HG03060 (cell line): ENCODE data around the gene UACA.
"Not testable (repeated sequence)": the region's sequence is repeated elsewhere in the genome, so short reads cannot be mapped to it uniquely, and the experiment has no call there.

ENCODE experiments used
- ATAC-seq: cut with Tn5 transposase; IDR thresholded peaks from one replicate; pipeline ENCODE4 v1.9.1; 2021; ENCODE audit warnings: low read depth, moderate number of reproducible peaks; ENCODE audit not compliant: unreplicated experiment

The UACA gene

DNA sequence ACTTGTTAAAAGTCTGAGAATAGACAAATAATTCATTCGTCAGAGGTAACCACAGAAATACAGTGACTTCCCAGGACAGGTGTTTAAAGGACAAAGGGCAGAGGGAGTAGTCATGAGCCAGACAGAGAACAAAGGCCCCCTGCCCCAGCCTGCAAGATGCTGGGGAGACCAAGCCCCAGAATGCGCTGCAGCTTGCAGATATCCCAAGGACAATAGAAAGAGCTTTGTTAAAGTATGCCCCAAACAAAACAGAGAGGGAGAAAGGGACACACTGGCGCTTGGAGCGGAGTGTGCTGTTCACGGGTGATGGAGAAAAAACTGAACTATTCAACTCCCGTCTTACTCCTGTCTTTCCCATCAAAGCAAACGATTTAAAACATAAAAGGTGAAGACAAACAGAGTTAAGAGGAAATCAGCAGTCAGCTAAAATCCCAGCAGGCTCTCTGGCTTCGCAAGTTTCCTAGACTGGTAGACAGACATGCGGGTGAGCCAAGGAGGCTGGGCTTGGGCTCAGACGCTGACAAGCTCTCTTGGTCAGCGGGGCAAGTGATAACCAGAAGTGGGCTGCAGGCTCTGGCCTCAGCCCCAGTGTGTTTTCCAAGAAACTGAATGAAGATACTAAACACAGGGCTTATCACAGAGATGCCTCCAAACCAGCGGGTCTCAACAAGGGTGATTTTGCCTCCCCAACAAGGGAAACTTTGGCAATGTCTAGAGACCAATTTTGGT lies 130.1 kb downstream of the UACA start:
- no peak for ATAC-seq

DNA sequence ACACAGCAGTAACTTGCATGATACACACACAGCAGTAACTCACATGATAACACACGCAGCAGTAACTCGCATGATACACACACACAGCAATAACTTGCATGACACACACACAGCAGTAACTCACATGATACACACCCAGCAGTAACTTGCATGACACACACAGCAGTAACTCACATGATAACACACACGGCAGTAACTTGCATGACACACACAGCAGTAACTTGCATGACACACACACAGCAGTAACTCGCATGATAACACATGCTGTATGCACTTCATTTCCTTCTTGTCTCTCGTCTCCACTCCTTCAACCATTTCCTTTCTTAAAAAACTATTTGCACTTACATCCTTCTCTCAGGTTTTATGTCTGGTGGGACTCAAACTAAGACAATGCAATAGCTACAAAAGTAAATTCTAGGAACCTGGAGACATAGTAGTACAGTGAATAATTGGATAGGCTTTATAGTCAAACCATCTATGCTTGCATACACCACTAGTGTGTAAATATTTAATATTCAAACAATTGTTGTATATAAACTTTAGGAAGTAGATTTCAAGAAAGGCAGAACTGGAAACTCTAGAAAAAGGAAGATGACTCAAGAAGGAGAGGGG lies 130.8 kb downstream of the UACA start:
- ATAC-seq = no peak

DNA sequence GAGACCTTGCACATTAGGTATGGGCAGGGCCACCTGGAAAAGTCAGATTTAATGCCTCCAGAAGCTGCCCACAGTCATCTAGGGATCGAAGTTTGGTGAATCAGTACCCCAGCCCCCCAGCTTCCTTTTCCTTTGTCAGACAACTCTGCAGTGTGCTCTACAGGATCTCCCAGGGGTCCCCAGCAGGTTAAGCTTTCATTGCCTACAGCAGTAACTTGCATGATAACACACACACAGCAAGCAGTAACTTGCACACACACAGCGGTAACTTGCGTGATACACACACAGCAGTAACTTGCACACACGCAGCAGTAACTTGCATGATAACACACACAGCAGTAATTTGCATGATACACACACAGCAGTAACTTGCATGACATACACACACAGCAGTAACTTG lies 131.3 kb downstream of the UACA start:
- ATAC-seq = no peak

DNA sequence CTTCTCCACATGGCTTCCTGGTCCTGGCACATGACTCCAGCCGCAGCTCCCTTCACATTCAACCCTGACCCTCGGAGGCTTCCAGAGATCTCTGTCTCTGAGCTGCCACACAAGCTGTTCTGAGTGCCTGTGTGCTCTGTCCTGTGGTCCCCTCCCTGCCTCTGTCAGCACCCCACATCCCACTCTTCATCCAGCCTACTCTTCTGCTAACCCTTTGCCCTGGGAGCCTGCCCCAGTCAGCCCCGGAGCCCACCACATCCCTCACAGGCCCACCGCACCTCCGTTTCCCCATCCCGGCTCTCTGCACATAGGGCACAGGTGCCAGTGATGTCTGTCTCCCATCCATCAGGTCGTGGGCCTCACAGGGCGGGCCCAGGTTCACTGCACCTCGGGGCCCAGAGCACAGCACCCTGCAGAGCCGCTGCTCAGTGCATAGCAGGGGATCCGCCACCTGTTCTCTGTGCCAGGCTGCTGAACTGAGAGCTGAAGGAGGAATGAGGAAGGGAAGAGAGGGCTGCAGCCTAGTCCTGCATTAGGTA lies 133.6 kb downstream of the UACA start:
- ATAC-seq = no peak

DNA sequence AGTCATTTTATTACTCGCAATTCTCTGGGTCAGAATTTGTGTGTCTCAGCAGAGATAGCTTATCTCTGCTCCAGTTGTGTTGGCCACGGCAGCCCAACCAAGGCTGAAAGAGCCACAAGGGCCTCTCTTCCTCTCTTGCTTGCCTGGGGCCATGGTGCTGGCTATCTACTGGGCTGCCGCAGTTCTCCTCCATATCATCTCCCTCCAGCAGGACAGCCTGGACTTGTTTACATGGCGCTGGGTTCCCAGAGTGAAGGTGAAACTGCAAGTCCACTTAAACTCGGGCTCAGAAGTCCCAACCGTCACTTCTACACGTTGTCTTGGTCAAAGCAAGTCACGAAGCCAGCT lies 134.8 kb downstream of the UACA start:
- no peak for ATAC-seq

DNA sequence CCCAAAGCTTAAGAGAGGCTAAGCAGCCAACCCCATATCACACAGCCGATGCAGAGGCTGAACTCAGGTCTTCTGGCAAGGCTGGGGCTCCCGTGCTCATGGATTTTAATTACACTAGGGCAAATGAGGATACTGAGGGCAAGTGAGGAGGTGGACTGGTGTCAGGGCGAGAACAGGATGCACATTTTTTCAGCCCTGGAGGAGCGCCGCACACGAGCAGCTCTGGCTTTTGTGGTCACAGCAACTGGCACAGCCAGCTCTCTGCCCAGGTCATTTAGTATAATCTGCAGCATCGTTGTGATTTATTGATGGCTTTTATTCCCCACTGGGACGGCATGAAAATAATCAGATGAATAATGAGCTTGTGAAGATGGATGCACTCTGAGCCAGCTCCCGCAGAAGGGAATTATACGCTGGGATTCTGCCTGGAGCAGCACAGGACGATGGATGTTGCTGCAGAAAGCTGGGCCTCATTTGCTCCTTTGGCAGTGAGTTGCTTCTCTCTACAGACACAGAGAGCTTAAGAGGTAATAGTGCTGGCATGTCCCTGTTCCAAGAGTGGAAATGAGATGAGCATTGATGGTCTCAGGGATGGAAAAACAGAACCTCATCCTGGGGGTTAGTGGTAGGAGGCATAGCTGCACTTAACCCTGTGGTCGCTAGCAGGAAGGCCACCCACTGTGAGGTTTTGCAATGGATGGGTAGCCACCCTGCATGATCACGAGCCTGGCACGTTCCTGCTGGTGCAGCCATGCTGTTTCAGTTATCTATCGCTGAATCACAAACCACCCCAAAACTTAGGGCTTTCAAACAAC lies 135.4 kb downstream of the UACA start:
- ATAC-seq = no peak

DNA sequence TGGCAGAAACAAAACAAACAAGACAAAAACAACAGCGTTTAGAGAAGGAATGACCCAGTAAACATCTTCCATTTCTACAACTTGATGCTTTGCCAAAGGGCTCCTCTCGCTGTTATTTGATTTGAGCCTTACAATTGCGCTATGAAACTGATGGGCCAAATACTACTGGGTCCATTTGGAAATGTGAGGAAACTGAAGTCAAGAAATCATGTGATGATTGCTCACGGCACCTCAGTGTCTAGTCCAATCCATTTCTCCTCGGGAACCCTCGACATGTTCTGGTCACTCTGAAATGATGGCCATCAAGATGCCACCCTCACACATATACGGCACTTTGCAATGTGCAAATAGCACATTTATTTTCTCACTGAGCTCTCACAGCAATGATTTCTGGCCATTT lies 136.0 kb downstream of the UACA start:
- no peak for ATAC-seq

DNA sequence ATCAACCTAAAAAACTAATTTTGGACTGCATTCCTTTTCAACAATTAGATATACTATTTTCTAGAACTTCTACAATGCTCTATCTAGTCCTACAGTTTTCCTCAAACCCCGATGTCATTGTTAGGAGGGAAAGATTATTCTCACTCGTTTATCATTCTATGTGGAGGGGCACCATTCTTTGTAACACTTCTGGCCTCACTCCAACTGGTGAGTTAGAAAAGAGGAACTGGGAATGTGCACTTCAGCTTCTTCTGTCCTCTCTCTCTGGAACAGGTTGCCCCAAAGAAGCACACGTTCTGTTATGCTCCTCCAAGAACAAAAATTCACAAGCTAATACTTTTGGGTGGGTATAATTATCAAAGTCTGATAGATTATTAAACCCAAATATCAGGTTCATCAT lies 137.9 kb downstream of the UACA start:
- ATAC-seq = no peak

DNA sequence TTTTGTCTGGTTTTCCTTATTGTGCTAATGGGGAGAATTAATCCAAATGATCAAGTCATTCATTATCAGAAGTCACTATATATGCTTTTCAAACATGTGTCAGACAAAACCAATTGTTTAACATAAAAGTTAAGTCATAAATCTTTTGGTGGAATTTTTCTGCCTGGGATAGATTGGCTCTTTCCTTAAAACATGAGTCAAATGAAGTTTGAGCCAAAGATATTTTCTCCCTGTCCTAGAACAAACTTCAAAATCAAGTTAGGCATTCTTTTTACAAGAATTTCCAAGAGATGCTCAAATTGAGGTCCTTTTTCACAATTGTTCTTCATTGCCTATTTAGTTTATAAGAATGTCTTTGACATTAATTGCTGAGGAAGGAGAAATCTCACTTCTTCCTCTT lies 138.3 kb downstream of the UACA start:
- ATAC-seq = no peak

DNA sequence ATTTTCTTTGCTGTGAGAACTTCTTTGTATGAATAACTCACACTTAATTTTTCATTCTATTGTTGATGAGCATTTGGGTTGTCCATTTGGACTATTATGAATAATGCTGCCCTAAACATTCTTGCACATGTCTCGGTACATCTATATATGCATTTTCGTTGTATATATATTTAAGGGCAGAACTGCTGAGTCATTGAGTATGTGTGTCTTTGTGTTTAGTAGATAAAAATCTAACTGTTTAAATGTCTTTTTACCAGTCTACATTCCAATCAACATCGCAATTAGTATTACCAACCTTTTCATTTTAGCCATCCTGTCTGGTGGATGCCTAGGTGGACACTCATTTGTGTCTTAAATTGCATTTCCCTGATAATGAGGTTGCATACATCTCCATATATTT lies 144.4 kb downstream of the UACA start:
- no peak for ATAC-seq

DNA sequence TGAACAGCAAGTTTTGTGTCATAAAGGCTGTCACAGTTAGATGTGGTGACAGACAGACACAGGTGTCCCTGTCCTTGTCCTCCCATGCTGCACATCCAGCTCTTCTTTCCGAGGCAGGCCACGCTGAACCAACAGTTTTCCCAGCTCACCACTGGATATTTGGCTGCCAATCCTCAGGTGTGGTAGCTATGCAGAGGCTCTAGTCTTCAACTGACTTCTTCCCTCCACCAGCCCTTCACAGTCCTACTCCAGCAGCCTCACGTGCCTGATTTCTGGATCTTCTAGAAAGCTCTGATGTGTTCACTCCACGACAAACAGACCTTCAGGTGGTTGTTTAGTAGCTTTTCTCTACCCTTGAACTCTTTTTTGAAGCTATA lies 145.5 kb downstream of the UACA start:
- ATAC-seq = no peak

DNA sequence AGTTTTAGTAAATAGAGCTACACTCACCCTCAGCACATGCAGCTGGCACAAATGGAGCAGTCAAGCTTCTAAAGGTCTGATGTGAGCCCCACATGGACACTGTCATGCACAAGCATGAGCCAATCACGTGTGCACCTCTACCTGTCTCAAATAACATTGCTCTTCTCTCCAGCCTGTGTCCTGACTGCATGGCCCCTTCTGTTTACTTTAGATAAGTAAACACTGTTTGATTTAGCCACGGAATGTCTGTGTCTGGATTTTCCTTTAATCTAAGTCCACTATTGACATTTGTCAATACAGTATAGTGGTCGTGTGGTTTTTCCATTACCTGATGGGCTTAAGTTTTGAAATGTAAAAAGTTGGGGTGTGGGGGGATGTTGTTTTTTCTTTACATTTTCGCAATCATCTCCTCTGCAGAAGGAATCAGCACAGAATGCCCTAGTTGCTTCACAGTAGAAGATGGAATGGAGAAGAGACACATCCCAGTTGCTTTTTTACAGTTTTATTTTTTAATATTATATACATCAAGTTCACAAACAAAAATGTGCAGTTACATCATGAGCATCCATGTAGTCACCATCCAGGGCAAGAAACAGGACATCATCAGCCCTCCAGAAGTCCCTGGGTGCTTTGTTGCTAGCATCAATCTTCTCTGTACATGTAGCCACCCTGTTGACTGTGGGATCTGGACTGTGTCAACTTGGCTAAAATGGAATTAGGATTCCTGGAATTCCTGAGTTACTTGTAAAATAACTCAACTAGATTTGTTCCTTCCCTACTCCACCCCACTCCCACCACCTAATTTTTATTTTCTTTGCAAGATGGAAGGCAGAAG lies 146.1 kb downstream of the UACA start:
- no peak for ATAC-seq

DNA sequence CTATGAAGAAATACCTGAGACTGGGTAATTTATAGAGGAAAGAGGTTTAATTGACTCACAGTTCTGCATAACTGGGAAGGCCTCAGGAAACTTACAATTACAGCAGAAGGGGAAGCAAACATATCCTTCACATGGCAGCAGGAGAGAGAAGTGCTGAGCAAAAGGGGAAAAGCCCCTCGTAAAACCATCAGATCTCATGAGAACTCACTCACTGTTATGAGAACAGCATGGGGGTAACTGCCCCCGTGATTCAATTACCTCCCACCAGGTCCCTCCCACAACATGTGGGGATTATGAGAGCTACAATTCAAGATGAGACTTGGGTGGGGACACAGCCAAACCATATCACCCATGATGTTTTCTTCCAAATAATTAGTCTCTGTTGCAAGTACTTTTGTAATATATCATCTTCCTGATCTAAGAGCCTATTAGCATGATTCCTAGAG lies 147.0 kb downstream of the UACA start:
- ATAC-seq = not testable (repeated sequence)

DNA sequence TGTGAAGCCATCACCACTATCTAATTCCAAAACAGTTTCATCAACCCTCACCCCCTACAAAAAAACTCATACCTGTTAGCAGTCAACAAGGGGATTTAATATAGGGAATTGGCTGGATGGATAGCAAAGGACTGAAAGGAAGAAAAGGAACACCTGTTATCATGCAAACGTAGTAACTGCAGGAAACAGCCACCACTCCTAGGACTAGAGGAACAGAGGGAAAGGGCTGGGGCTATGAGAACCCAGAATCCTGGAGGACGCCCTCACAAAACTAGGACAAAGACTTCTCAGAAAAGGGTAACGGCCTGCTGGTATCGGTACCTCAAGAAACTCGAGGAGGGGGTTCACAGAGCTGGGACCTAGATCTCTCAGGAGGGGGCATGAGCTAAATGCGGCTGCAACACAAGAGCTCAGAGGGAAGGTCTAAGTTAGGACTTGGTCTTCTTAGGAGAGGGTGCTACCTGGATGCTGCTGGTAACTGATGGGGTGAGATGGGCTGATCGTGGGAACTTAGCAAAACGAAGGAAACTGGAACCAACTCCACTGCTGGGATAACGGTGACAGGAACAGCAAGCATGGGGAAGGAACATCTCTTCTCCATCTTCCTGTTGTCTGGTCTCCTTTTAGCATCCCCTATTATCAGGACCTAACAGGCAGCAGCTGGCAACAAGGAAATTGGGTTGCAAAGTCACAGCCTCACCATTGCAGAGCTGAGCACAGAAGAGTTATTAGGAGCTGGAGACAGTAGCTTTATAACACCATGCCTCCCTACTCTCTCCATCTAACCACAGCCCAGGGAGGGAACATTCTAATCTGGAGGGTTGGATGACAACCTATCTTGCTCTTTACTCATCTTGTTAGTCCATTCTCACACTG lies 147.7 kb downstream of the UACA start:
- ATAC-seq = no peak

DNA sequence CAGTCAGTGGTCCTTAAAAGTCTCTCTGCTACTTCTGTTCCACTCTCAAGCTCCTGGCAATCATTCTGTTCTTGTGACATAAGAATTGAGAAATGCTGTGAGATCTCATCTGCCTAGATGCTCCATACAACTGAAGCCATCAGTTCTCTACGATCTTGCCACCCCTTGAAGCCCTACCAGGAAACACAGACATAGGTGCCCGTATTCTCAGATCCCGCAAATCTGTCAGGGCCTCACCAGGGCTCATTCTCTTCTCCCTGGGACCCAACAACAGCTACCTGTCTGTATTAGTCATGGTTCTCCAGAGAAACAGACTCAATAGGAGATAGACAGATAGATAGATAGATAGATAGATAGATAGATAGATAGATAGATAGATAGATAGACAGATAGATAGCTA lies 149.1 kb downstream of the UACA start:
- no peak for ATAC-seq

DNA sequence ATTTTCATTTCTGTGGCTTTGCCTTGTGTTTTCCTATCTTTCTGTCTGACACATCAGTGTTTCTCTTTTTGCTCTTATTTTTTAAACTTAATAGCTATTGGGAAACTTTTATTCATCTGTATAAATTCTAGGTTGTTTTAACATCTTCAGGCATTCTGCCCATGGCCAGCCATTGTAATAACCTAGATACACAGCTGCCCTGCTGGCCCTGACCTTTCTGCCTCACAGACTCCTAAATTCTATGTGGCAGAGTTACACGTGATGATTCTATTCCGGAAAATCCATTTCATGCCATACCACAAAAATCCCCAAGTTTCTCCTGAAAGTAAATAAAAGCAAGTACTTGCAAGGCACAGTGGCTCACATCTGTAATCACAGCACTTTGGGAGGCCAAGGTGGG lies 150.1 kb downstream of the UACA start:
- no peak for ATAC-seq

DNA sequence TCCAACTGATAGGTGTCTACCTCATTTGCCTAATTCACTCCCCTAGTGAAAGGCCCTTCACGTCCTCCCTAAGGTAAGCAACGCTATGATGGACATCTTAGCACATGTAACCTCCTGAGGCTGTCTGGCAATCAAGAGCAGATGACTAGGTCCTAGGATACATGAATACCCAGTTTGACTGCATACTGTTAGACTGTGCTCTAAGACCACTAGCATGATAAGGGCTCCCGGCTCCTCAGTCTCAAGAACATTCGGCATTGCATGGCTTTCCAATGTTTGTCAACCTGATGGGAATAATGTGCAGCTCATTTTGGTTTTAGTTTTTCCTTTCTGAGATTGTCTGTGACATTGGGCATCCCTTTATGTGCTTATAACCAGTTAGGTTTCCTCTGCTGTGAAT lies 152.1 kb downstream of the UACA start:
- no peak for ATAC-seq

DNA sequence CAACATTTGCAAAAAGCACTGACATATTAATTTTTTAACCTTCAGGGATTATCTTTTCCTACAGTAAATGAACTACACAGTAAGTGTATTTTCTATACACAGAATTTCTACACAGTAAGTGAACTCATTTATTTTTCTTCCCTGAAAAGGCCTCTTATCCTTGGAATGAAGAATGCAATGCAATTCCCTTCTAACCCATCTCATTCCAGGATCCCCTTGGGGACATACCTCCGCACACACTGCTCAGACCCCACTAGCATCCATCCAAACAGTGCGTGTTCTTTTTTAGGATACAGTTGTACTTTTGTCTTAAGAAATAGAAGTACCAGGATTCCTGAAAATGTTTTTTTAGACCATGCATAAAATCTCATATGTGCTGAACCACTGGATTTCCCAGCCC lies 152.8 kb downstream of the UACA start:
- no peak for ATAC-seq

DNA sequence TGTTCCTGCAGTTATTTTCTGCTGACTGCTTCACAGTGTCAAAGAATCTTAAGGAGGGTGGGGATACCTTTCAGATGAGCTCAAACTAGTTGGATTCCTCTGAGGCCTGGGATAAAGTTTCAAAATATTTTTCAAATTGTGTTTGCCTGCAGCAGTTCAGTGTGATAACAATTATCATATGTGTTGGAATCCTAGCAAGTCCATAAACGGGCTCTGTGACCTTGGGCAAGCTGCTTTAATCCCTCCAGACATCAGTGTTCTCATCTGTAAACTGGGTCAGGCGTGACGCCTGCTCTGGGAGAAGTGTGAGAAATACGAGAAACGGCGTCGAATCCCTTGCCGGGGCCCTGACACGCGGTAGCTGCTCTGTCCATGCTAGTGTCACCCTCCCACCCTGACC lies 153.5 kb downstream of the UACA start:
- ATAC-seq = no peak

DNA sequence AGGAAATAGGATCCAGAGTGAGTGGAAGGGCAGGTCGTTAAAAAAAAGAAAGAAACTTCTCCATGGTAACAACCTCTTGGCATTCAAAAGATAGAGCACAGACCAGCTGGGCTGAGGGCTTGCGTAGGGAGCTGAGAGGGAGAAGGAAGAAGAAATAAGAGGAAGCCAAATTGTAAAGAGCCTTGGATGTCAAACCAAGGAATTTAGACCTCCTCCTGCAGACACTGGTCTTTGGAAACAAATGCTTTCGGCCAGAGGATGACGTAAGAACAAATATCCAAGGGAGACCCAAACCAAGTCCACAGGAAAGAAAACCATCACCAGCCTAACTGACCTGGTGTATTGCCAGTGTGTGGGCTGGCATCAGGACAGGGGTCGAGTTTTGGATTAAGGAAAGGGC lies 155.2 kb downstream of the UACA start:
- ATAC-seq = no peak
